Parathyroid adenoma (tissue), 2 donors: Measurements from ENCODE around the gene TSPAN11.

Source experiments
- H2AFZ ChIP-seq: fragments of 300-600 bp; sonication (generic); one replicate; pipeline ENCODE4 v1.7.0; 2017; ENCODE audit warnings: antibody characterized with exemption, mild to moderate bottlenecking
- H3K27ac ChIP-seq: fragments of 300-600 bp; sonication (generic); one replicate; pipeline ENCODE4 v1.7.0; 2017
- H3K27me3 ChIP-seq: fragments of 300-600 bp; sonication (generic); one replicate; pipeline ENCODE4 v1.7.0; 2017; ENCODE audit warnings: low read length; ENCODE audit not compliant: control insufficient read depth, insufficient read depth
- H3K36me3 ChIP-seq: fragments of 300-600 bp; sonication (generic); one replicate; pipeline ENCODE4 v1.7.0; 2017; ENCODE audit warnings: low read length; ENCODE audit not compliant: control insufficient read depth, insufficient read depth
- H3K4me1 ChIP-seq: fragments of 300-600 bp; sonication (generic); one replicate; pipeline ENCODE4 v1.7.0; 2017; ENCODE audit warnings: control low read depth
- H3K4me2 ChIP-seq: fragments of 300-600 bp; sonication (generic); one replicate; pipeline ENCODE4 v1.7.0; 2017; ENCODE audit warnings: low read length
- H3K4me3 ChIP-seq: fragments of 300-600 bp; sonication (generic); one replicate; pipeline ENCODE4 v1.7.0; 2017; ENCODE audit warnings: low read depth, low read length
- H3K79me2 ChIP-seq: fragments of 300-600 bp; sonication (generic); one replicate; pipeline ENCODE4 v1.7.0; 2017; ENCODE audit warnings: control low read depth
- H3K9ac ChIP-seq: fragments of 300-600 bp; sonication (generic); one replicate; pipeline ENCODE4 v1.7.0; 2017; ENCODE audit warnings: mild to moderate bottlenecking
- H3K9me3 ChIP-seq: fragments of 300-600 bp; sonication (generic); one replicate; pipeline ENCODE4 v1.7.0; 2017; ENCODE audit warnings: low read length; ENCODE audit not compliant: control insufficient read depth
- TF ChIP-seq, protein P1 (sequence below): fragments of 300-600 bp; sonication (generic); IDR thresholded peaks from one replicate; pipeline ENCODE4 v1.7.0; 2017; ENCODE audit warnings: antibody characterized with exemption, mild to moderate bottlenecking
- donor health status: primary hyperparathyroidism.

TSPAN11 gene

DNA sequence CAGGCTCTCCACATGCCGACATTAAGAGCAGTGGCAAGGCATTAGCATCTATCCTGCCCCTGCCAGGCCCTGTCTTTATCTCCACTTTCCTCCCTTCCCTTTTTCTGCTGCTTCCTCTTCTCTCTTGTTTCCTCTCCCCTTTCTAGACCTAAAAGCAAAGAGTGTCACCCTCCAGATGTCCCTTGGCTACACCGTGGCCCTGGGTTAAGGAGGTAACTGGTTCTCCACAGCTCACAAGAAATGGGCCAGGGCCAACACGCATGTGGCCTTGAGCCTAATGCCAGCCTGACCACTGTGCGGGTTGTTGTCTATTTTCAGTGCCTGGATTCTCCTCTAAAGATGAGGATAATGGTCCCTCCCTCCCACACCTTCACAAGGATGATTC, 105.4 kb downstream of the TSPAN11 start:
- TF ChIP-seq, protein P1, sequence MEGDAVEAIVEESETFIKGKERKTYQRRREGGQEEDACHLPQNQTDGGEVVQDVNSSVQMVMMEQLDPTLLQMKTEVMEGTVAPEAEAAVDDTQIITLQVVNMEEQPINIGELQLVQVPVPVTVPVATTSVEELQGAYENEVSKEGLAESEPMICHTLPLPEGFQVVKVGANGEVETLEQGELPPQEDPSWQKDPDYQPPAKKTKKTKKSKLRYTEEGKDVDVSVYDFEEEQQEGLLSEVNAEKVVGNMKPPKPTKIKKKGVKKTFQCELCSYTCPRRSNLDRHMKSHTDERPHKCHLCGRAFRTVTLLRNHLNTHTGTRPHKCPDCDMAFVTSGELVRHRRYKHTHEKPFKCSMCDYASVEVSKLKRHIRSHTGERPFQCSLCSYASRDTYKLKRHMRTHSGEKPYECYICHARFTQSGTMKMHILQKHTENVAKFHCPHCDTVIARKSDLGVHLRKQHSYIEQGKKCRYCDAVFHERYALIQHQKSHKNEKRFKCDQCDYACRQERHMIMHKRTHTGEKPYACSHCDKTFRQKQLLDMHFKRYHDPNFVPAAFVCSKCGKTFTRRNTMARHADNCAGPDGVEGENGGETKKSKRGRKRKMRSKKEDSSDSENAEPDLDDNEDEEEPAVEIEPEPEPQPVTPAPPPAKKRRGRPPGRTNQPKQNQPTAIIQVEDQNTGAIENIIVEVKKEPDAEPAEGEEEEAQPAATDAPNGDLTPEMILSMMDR = no peak
- no peak overlapping the region for H3K4me3 ChIP-seq
- no peaks in the 10 kb centered on the region for H3K9me3 ChIP-seq
- H3K27me3 ChIP-seq = no peaks in the 10 kb centered on the region
- H2AFZ ChIP-seq = no peak overlapping the region
- H3K27ac ChIP-seq = no peak overlapping the region
- no peaks in the 10 kb centered on the region for H3K79me2 ChIP-seq
- H3K4me2 ChIP-seq = no peak overlapping the region
- no peak overlapping the region for H3K9ac ChIP-seq
- H3K36me3 ChIP-seq = no peaks in the 10 kb centered on the region
- H3K4me1 ChIP-seq = no peaks in the 10 kb centered on the region

DNA sequence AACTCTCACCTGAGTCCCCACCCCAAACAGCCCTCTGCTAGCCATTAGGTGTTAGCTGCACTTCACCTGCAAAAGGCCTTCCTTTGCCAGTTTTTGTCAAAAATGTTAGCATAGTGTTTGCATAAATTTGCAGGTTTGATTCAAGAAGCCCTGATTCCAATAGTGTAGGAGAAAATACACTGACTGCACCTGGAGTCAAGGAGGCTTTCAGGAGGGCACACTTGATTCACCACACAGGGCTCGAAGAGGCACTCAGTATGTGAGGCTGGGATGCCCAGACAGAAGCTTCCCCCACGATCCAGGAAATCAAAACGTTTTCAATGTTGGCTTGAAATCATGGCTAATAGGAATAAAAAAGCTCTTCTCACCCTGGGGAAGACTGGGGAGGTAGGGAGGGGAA, 106.6 kb downstream of the TSPAN11 start:
- no peak overlapping the region for H3K27ac ChIP-seq
- H3K79me2 ChIP-seq = no peaks in the 10 kb centered on the region
- TF ChIP-seq, protein P1 = no peak
- H3K4me1 ChIP-seq = no peaks in the 10 kb centered on the region
- no peaks in the 10 kb centered on the region for H3K9me3 ChIP-seq
- H3K27me3 ChIP-seq = no peaks in the 10 kb centered on the region
- no peaks in the 10 kb centered on the region for H3K36me3 ChIP-seq
- H3K4me3 ChIP-seq = no peak overlapping the region
- no peak overlapping the region for H3K9ac ChIP-seq
- no peak overlapping the region for H2AFZ ChIP-seq
- no peak overlapping the region for H3K4me2 ChIP-seq

DNA sequence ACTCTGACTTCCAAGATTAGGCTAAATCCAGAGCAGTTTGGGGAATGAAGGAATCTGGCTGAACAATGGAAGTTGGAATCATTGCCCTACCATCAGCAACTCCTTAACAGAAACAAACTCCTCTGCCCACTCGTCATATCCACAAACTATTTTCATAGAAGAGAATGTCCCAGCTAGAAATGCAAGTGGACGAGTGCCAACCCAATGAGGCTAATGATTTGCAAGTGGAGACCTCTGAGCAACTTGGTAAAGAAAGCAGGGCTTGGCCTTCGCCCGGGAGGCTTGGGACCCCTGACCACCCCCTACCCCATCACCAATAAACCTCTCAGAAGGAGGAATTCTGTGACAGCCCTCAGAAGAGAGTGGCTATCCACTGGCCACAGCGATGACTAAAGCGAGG, 107.1 kb downstream of the TSPAN11 start:
- Histone ChIP-seq H3K4me1 (no peaks in the 10 kb centered on the region), H3K36me3 (no peaks in the 10 kb centered on the region), H3K4me2 (no peak overlapping the region), H3K9me3 (no peaks in the 10 kb centered on the region), H2AFZ (no peak overlapping the region), H3K27ac (no peak overlapping the region), H3K9ac (no peak overlapping the region), H3K4me3 (no peak overlapping the region), H3K79me2 (no peaks in the 10 kb centered on the region), H3K27me3 (no peaks in the 10 kb centered on the region)
- TF ChIP-seq, protein P1 = no peak

DNA sequence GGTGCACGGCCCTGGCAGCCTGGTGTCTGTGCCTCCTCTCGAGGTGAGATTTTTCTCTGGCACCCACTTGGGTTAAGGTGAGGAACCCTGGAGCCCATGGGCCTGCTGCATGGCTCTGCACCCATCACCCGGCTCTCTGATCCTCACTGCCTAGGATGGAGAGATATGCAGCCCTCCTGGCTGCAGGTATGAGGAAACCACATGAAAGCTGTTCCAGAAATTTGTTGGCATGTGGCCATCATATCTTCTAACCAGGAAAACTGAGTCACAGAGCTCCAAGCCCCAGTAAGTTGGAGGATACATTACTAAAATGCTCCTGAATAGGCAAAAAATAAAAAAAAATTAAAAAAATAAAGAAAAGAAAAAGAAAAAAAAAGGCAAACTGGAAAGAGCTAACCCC, 107.8 kb downstream of the TSPAN11 start:
- no peak overlapping the region for H3K9ac ChIP-seq
- no peak overlapping the region for H3K4me2 ChIP-seq
- TF ChIP-seq, protein P1 = no peak
- H3K4me3 ChIP-seq = no peak overlapping the region
- no peak overlapping the region for H2AFZ ChIP-seq
- H3K27me3 ChIP-seq = no peaks in the 10 kb centered on the region
- no peaks in the 10 kb centered on the region for H3K4me1 ChIP-seq
- no peak overlapping the region for H3K27ac ChIP-seq
- no peaks in the 10 kb centered on the region for H3K36me3 ChIP-seq
- no peaks in the 10 kb centered on the region for H3K79me2 ChIP-seq
- no peaks in the 10 kb centered on the region for H3K9me3 ChIP-seq

DNA sequence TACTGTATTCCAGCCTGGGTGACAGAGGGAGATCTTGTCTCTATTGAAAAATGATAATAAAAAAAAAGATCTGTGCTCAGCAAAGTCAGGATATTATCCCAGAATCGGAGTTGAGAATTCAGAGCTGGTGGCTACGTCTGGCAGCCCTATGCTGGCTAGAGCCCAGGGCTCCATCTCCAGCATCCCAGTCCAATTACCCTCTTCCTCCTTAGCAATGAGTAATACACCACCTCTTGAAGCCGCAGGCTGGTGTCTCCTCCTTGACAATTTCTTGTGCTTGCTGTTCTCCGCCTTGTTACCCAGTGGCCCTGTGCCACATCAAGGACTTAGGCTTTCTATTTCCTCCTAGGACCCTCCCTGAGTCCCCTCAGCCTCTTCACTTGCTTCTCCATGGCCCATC, 108.7 kb downstream of the TSPAN11 start:
- no peak overlapping the region for H3K27ac ChIP-seq
- H3K4me3 ChIP-seq = no peak overlapping the region
- TF ChIP-seq, protein P1 = no peak
- no peaks in the 10 kb centered on the region for H3K4me1 ChIP-seq
- H3K27me3 ChIP-seq = no peaks in the 10 kb centered on the region
- no peaks in the 10 kb centered on the region for H3K36me3 ChIP-seq
- no peak overlapping the region for H2AFZ ChIP-seq
- H3K9me3 ChIP-seq = no peaks in the 10 kb centered on the region
- no peak overlapping the region for H3K4me2 ChIP-seq
- H3K79me2 ChIP-seq = no peaks in the 10 kb centered on the region
- no peak overlapping the region for H3K9ac ChIP-seq
